Glomerular visceral epithelial cell (primary cell): ENCODE data around the gene GRIN2A.

ENCODE experiments used
- DNase-seq: peaks from one replicate; pipeline ENCODE4 v3.0.0-alpha.2; 2016; ENCODE audit errors: extremely low spot score

Gene GRIN2A

GRCh38 chr16:9966569-9967157 is 215.6 kb downstream of the GRIN2A start:
- no peak for DNase-seq

GRCh38 chr16:9965079-9965478 is 217.1 kb downstream of the GRIN2A start:
- DNase-seq = peak; percentile 2

- no peak for DNase-seq
Measured at GRCh38 chr16:9964426-9964825, 217.8 kb downstream of the GRIN2A start.

DNA sequence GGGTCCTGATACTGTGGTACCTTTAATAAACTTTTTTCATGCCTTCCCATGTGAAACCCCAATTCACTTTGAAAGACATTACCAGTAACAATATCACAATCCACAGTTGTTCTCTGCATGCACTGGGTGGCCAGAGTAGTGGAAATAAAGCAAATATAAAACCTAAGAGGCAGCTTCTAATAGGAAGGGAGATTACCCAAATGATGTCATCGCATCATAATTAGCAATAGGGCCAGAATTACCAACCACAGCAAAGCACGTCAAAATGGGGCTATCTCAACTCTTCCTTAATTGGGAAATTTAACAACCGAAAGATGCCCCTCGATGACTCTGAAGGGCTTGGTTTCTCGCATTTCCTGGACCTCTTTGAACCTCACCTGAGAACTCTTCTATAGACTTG is 224.8 kb downstream of the GRIN2A start:
- no peak for DNase-seq

DNA sequence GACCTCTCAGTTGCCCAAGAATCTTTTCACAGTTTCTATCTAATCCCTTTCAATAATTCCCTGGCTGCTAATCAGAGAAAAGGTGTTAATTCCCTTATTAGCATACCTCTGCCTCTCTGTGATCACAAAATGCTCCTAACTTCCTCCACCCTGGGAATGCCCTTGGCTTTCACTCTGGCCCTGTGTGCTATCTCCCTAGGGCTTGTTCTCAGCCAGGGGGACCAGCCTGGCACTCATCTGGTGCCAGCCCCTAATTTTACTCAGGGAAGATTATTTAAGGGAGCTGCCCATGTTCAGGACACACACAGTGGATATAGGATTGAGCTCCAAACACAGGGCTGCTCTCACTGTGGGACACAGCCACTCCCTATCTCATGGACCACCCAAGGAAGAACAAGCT is 225.2 kb downstream of the GRIN2A start:
- no peak for DNase-seq

GRCh38 chr16:9955677-9956076 is 226.6 kb downstream of the GRIN2A start:
- DNase-seq = no peak

DNA sequence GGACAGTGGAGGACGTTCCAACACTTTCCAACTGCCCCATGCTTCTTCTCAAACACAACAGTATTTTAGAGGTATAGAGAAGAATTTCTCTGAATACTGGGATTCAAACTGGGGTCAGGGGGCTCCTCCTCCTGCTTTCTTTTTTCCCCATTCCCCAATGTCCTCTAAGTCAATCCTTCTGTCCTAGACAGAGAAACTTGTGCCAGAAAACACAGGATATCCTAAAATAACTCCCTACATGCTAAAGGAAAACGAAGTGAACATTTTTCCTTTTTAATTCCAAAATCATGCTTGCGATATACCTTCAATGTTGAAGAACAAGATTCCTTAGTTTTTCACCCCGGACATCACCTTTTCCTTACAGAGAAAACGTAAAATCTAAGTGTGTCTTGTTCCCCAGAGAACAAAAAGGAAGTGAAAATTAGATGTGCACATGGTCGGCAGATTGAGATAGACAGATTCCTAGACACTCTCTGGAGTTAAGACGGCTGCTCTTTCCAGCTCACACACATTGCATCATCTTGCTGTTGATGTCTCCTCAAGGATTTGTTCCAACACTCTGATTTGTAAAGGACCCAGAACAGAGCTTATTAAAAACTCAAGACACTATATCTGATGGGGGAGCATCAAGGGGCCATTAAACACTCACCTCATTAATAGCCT is 228.2 kb downstream of the GRIN2A start:
- no peak for DNase-seq

GRCh38 chr16:9950658-9951057 is 231.6 kb downstream of the GRIN2A start:
- DNase-seq = no peak

DNA sequence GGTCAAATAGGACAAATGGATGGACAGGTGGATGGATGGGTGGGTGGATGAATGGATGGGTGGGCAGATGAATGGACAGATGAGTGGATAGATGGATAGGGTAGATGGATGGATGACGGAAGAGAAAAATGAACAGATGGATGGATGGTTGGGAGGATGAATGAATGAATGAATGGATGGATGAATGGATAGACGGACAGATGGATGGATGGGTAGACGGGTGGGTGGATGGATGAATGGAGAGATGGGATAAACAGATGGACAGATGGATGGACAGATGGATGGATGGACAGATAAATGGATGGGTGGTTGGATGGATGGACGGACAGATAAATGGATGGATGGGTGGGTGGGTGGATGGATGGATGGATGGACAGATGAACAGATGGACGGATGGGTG is 232.8 kb downstream of the GRIN2A start:
- DNase-seq = no peak

DNA sequence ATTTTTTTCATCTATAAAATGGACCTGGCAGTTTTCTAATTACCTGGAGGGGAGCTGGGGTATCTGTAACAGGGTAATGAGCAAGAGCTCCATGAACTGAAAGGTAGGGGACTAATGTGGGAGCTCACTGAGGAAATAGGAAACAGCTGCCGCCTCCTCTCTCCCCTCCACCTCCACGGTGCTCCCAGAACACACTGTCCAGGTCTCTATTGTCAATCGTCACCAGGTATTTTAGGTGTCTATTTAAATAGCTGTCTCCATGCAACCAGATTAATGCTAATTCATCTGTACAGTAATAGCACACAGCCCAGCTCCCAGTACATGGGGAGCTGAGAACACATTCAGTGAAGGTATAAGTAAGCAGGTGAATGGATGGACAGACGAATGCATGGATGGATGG is 233.3 kb downstream of the GRIN2A start:
- DNase-seq = no peak

- no peak for DNase-seq
Measured at GRCh38 chr16:9946022-9946720, 236.1 kb downstream of the GRIN2A start.

GRCh38 chr16:9943121-9943520 is 239.1 kb downstream of the GRIN2A start:
- no peak for DNase-seq

- DNase-seq = no peak
Measured at GRCh38 chr16:9941245-9941644, 241.0 kb downstream of the GRIN2A start.

DNA sequence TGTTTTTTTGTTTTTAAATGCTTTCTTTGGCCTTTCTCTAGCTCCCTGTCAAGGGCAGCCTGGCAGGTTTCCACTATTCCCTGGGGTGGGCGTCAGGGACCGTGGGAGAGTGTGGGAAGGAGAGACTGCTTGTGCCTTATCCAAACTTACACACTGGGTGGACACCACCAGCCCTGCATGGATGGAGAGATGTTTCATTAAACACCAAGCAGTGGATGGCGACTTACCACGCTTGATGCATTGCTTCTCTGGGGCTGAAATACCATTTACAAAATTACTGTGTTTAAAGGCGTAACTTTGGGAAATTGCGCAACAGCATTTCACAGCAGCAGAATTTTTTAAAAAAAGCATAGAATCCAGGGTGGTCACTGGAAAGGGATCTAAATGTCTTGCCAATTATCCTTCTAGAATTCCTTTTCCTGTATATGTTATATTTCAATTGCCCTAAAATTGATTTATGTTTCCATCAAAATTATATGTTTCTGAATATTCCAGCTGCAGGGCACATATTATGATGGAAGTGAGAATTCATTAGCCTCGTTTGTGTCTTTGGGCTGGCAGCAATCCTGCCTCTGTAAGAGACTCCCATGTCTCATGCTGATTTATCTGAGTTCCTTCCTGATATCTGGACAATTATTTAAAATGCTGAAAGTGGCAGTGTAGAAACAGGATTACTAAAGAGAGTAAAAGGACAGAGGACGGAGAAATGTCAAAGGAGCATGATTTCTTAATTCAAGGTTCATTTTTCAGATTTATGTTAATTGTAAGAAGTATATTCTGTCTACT is 247.3 kb downstream of the GRIN2A start:
- DNase-seq = no peak

DNA sequence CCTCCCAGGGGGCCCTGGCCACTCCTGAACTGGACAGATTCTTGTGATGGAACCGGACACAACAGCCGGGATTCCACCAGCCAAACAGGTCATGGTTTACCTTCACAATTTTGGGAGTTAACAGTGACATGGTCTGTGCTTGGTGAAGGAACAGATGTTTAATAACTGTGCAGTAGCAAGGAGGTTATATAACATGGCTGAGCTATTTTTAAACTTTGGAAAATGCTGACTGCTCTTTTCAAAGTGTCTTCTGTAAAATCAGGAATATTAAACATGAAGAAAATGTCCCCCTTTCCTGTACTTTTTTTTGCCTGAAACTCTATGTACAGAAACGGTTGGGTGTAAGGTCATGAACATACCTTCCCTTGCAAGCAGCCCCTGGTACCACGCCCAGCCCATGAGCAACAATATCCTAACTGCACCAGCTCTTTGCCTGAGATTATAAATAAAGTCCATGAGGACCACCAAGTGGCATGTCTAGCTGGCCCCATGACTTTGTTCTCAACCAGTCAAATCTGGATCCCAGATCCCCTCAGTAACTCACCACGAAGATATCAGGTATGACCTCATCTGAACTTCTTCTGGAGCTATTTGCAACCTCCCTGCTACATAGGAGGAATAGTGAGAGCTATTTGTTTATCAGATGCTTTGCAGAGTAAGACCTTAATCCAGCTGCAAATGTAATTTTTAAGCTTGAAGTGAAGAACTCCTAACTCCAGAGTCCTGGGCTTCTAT is 249.1 kb downstream of the GRIN2A start:
- no peak for DNase-seq

DNA sequence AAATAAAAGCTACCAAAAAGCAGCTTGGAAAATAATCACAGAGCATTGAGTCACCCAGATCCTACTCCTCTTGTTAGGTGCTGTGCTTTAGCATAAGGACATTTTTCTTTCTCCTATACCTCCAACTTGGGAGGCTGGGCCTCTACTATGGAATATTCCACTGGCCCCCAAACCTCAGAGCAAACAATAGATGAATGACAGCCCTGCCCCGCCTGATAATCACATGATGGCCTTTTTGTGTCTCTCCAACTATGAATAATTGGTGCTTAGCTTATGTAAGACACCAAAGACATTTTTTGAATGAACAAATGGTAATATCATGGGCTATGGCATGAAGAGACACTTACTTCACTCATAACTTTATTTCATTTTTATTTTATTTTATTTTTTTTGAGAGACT is 250.2 kb downstream of the GRIN2A start:
- DNase-seq = no peak

GRCh38 chr16:9929836-9930235 is 252.4 kb downstream of the GRIN2A start:
- no peak for DNase-seq

- DNase-seq = no peak
Measured at GRCh38 chr16:9929313-9929712, 252.9 kb downstream of the GRIN2A start.

GRCh38 chr16:9922441-9922840 is 259.8 kb downstream of the GRIN2A start:
- no peak for DNase-seq

DNA sequence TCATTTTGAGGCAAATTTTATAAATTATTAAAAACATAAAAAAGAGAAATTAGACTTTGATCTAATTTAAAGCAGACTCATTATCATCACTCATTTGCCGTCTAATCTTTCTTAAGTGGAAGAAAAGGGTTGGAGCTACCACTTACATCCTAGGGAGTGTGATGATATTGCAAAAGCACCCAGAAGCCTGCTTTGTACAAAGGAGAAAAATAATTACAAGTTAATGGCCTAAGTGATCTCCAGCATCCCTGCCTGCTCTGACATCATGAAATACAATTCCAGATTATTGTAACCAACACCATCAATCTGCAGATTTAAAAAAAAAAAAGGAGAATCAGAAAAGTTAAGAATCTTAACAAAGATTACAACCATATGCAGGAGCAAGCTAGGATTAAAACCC is 260.2 kb downstream of the GRIN2A start:
- DNase-seq = no peak

DNA sequence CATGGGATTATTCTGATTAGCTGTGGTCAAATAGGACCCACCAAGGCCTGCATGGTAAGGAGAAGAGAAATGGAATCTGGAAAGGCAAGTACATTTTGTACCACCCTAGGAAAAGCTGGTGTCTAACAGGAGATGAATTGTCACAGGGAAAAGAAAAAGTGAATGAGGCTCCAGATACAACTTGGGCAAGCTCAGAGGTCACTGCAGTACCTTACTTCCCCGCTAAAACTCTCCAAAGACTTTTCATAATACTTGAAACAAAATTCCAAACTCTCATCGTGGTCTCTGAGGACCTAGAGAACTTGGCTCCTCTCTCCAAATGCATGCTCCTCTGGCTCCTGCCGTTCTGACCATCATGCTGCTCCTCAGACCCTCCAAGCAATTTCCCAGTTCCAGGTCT is 262.8 kb downstream of the GRIN2A start:
- no peak for DNase-seq

DNA sequence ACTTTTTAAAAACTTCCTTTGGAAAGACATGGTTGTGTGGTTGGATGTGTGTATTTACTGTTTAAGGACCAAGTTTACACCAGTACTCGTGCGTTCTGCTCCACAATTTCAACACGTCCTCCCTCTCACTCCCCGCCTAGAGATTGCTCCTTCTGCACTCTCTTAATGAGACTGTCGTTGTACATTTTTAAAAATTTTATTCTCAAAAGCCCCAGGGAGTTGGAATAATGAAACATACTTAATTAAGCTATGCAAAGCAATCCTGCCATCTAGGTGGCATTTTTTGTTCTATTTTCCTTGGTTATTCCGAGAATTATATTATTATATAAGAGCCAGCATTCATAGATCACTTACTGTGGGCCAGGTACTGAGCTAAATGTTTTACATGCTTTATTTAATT is 264.5 kb downstream of the GRIN2A start:
- DNase-seq = no peak
